Dedifferentiated amniotic fluid mesenchymal stem cell (primary cell): ENCODE results near the gene LMO1.

Source experiments
- DNase-seq: peaks from one replicate; pipeline ENCODE4 v3.0.0-alpha.2; 2016; ENCODE audit errors: extremely low spot score

Gene LMO1

GRCh38 chr11:8263109-8263768 lies 439 bp downstream of the LMO1 start:
- no peak for DNase-seq

GRCh38 chr11:8262552-8263108 lies 1.0 kb downstream of the LMO1 start:
- DNase-seq: peak; percentile 34

- DNase-seq: no peak
Observed at GRCh38 chr11:8261921-8262551, 1.6 kb downstream of the LMO1 start.

GRCh38 chr11:8261291-8261690 lies 2.4 kb downstream of the LMO1 start:
- DNase-seq: no peak

- DNase-seq: no peak
Observed at GRCh38 chr11:8260202-8260966, 3.3 kb downstream of the LMO1 start.

- no peak for DNase-seq
Observed at GRCh38 chr11:8259306-8259959, 4.2 kb downstream of the LMO1 start.

GRCh38 chr11:8258784-8259183 lies 4.9 kb downstream of the LMO1 start:
- no peak for DNase-seq

GRCh38 chr11:8258289-8258688 lies 5.4 kb downstream of the LMO1 start:
- no peak for DNase-seq

- DNase-seq: no peak
Observed at GRCh38 chr11:8257003-8257664, 6.5 kb downstream of the LMO1 start.

- DNase-seq: no peak
Observed at GRCh38 chr11:8256271-8257002, 7.2 kb downstream of the LMO1 start.

GRCh38 chr11:8253566-8253965 lies 10.1 kb downstream of the LMO1 start:
- DNase-seq: no peak

- no peak for DNase-seq
Observed at GRCh38 chr11:8252946-8253345, 10.7 kb downstream of the LMO1 start.

GRCh38 chr11:8252388-8252787 lies 11.3 kb downstream of the LMO1 start:
- DNase-seq: no peak

- DNase-seq: no peak
Observed at GRCh38 chr11:8251616-8252295, 11.9 kb downstream of the LMO1 start.

- DNase-seq: no peak
Observed at GRCh38 chr11:8250981-8251615, 12.6 kb downstream of the LMO1 start.

- DNase-seq: no peak
Observed at GRCh38 chr11:8250434-8250833, 13.2 kb downstream of the LMO1 start.

GRCh38 chr11:8249482-8249881 lies 14.2 kb downstream of the LMO1 start:
- no peak for DNase-seq

GRCh38 chr11:8248786-8249185 lies 14.9 kb downstream of the LMO1 start:
- DNase-seq: no peak

GRCh38 chr11:8247312-8247711 lies 16.4 kb downstream of the LMO1 start:
- no peak for DNase-seq

- no peak for DNase-seq
Observed at GRCh38 chr11:8243458-8243857, 20.2 kb downstream of the LMO1 start.
